GM15510 (cell line): ENCODE results near the gene TWF2.

Experiments used
- POLR2A ChIP-seq: IDR thresholded peaks from 3 replicates; pipeline ENCODE4 v1.6.1; 2011; ENCODE audit warnings: borderline replicate concordance; ENCODE audit not compliant: insufficient read length; ENCODE audit errors: extremely low read depth

The TWF2 gene

DNA sequence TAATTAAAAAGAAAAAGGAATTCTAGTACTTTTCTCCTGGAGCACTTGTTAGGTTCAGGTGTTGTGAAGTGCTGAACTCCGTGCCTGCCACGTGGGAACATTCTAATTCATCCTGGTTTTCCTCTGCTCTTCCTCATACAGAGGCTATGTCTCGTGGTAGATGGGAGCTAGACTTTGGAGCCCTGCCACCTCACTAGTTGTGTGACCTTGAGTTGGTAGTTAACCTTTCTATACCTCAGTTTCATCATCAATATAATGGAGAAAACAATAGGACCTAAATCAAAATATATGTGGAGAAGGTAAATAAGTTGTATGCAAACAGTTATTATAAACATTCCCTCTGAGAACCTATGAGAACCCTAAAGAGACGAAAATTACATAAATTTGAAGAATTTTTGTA lies 30.4 kb downstream of the TWF2 start:
- no peak for TF ChIP-seq POLR2A

- TF ChIP-seq POLR2A = no peak
Observed at GRCh38 chr3:52205727-52206372, 33.1 kb downstream of the TWF2 start.

DNA sequence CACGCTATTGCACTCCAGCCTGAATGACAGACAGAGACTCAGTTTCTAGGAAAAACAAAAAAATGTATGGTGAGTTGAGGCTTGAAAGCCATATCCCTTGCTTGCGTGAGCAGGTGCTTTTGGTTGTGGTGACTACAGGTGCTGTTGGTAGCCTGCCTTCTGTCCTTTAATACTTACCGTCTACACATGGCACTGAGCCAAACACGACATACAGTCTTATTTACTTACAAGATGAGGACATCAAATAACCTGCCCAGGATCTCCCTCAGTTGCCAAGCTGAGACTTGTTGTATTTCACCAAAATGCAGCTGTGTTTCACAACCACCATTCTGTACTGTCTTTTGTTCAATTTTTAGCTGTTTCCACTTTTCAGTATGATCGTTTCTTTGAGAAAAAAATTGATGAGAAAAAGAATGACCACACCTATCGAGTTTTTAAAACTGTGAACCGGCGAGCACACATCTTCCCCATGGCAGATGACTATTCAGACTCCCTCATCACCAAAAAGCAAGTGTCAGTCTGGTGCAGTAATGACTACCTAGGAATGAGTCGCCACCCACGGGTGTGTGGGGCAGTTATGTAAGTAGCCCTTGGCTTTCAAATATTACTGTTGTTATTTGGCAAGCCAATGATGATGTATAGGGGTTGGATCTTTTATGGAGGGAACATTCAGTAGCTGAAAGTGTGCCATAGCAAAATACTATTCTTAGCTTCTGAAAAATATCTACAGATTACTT lies 34.5 kb downstream of the TWF2 start:
- no peak for TF ChIP-seq POLR2A

- no peak for TF ChIP-seq POLR2A
Observed at GRCh38 chr3:52203701-52204100, 35.3 kb downstream of the TWF2 start.

- no peak for TF ChIP-seq POLR2A
Observed at GRCh38 chr3:52202384-52203077, 36.4 kb downstream of the TWF2 start.

DNA sequence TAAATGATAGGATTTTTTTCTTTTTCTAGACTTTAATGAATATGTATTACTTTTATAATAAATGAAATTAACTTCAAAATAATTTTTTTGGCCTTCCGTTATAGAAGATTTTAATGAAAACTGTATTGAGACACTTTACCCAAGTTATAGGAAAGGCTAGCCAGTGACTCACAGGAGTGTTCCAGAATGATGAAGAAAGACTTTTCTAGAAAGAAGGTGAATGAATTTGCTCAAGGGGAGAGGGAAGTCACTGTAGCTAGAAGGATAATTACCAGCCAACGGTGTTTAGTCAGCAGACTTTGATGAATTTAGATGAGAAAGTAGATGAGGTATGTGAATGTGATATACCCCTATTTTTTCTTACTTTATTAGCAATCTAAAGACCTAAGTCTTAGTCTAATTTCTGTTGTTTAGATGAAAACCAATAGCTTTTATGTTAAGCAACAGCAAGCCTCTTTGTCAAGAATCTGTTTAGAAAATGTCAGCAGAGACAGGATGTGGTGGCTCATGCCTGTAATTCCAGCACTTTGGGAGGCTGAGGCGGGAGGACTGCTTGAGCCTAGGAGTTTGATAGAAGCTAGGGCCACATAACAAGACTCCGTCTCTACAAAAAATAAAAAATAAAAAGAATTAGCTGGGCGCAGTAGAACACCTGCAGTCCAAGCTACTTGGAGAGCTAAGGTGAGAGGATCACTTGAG lies 37.8 kb downstream of the TWF2 start:
- TF ChIP-seq POLR2A = no peak

- TF ChIP-seq POLR2A = no peak
Observed at GRCh38 chr3:52198643-52199608, 40.0 kb downstream of the TWF2 start.

GRCh38 chr3:52197842-52198625 lies 40.9 kb downstream of the TWF2 start, which contains the start of gene ALAS1:
ALAS1 (plus strand) TSS chr3:52198160; CDS start chr3:52199242, 1,082 bp downstream.
- peak; percentile 98 for TF ChIP-seq POLR2A

- no peak for TF ChIP-seq POLR2A
Observed at GRCh38 chr3:52197499-52197841, 41.5 kb downstream of the TWF2 start.

DNA sequence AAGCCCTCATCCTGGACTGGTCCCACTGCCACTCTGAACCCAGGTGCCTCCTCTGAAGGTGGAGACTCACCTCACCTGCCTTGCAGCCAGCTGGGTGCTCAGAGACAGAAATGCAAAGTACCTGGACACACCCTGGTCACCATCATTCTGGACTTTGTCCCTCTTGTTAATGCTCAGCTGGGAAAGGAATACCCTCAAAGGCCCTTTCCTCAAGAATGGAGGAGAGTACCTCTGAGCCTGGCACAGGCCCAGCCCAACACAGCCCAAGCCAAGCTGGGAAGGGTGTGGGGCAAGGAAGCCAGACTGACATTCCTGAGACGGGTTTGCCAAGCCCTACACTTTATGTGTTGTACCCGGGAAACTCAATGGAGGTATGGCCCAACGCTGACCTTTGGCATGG lies 42.0 kb downstream of the TWF2 start:
- no peak for TF ChIP-seq POLR2A

DNA sequence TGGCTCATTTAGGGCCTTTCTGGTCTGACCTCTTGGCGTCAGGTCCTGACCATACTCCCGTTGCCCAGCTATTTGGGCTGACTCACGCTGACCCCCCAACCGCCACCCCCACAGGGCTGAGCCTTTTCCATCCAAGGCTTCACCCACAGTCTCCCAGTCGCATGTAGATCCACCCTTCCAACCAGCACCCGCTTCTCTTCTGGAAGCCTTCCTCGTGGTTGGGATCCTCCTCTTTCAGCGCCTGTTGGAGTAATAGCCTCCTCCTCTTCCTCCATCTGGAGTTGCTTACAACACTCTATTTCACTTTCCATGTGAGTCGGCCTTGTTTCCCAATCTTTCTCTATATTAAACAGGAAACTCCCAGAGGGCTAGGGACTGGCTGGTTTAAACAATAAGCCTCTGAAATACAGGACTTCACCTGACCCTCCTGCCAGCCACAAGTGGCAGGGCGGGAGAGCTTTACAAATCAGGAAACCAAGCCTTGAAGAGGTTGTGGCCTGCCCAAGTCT lies 43.1 kb downstream of the TWF2 start:
- TF ChIP-seq POLR2A = no peak

- no peak for TF ChIP-seq POLR2A
Observed at GRCh38 chr3:52195291-52195597, 43.7 kb downstream of the TWF2 start.
